Putamen (tissue), 1 donor: ENCODE measurements around the gene FAM9B.

Experiments used
- DNase-seq: peaks from one replicate; pipeline ENCODE4 v3.0.0-alpha.2; 2016; ENCODE audit warnings: low spot score

Gene FAM9B

GRCh38 chrX:8980756-8981155 is 53.2 kb downstream of the FAM9B start:
- no peak for DNase-seq
